Measurements from ENCODE around the gene PCDHAC1.
A peak's percentile ranks its signal among the peaks of the same experiment; 100 is the strongest.
"Not testable (repeated sequence)": the region's sequence is repeated elsewhere in the genome, so short reads cannot be mapped to it uniquely, and the experiment has no call there.

The PCDHAC1 gene

DNA sequence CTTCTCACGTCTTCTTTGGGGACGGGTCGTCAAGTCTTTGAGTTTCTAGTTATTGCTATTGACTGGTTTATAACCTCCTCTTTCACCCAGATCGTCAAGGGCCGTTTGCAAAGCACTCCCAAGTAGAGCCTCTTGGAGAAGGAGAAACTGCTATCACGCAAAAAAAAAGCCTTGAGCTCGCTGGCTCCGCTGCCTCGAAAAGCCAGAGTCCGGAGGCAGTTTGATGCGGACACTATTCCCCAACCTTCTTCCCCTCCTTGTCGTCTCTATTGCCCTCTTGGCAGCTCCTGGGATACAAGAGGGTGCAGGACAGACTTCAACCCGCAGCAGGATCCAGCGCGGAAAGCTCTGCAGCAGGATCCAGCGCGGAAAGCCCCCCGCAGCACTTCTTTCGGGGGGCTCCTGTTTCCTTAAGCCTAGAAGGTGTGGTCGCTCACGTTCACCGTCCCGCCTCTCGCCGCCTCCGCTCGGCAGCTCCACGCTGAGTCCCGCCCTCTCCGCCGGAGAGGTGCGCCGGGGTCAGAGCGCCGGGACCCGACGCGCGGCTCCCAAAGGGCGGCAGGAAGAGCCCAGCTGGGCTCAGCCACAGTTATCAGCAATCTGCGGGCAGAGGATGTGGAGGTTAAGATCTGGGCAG lies at the start of gene PCDHAC1:
Gene PCDHAC1, plus strand, starts transcription at position 494 of the 637 bp plus-strand sequence. CDS start 594 bp downstream, outside the sequence.
- peak within 1 kb of the TSS; percentile 76 for H3K4me3 ChIP-seq (ENCODE audit: low read length)
- H3K36me3 ChIP-seq (ENCODE audit: insufficient read depth, low read depth, low read length) = no peaks in the 10 kb centered on the region
- no peak within 1 kb of the TSS for H3K27ac ChIP-seq (ENCODE audit: low read length)
- H3K9ac ChIP-seq (ENCODE audit: low read depth, low read length) = peak within 1 kb of the TSS; percentile 39; the same call in 1 of the 2 replicates
- H3K4me1 ChIP-seq (ENCODE audit: insufficient read depth, low read length) = no peaks in the 10 kb centered on the region; the same call in 1 of the 2 replicates
- H3K27me3 ChIP-seq (ENCODE audit: insufficient read depth, low read length) = peaks cover 54% of the 10 kb centered on the region
- no peaks in the 10 kb centered on the region for H3K9me3 ChIP-seq (ENCODE audit: insufficient read depth, low read depth, low read length)

GRCh38 chr5:140876541-140877261 lies 49.4 kb upstream of the PCDHAC1 start:
- not testable (repeated sequence) for H3K27me3 ChIP-seq (ENCODE audit: insufficient read depth, low read length); H3K9ac ChIP-seq (ENCODE audit: low read depth, low read length); H3K36me3 ChIP-seq (ENCODE audit: insufficient read depth, low read depth, low read length); H3K4me3 ChIP-seq (ENCODE audit: low read length); H3K9me3 ChIP-seq (ENCODE audit: insufficient read depth, low read depth, low read length); H3K27ac ChIP-seq (ENCODE audit: low read length); H3K4me1 ChIP-seq (ENCODE audit: insufficient read depth, low read length)

GRCh38 chr5:140877262-140877581 lies 48.9 kb upstream of the PCDHAC1 start:
- no peaks in the 10 kb centered on the region for H3K27me3 ChIP-seq (ENCODE audit: insufficient read depth, low read length)
- no peak overlapping the region for H3K27ac ChIP-seq (ENCODE audit: low read length)
- no peaks in the 10 kb centered on the region; the same call in 1 of the 2 replicates for H3K4me1 ChIP-seq (ENCODE audit: insufficient read depth, low read length)
- no peak overlapping the region for H3K4me3 ChIP-seq (ENCODE audit: low read length)
- H3K9me3 ChIP-seq (ENCODE audit: insufficient read depth, low read depth, low read length) = no peaks in the 10 kb centered on the region; the same call in 1 of the 2 replicates
- H3K9ac ChIP-seq (ENCODE audit: low read depth, low read length) = no peak overlapping the region
- H3K36me3 ChIP-seq (ENCODE audit: insufficient read depth, low read depth, low read length) = no peaks in the 10 kb centered on the region

- no peak within 1 kb of the TSS for H3K27ac ChIP-seq (ENCODE audit: low read length)
- peak within 1 kb of the TSS; percentile 47; the same call in 1 of the 2 replicates for H3K9ac ChIP-seq (ENCODE audit: low read depth, low read length)
- H3K36me3 ChIP-seq (ENCODE audit: insufficient read depth, low read depth, low read length) = no peaks in the 10 kb centered on the region
- H3K4me1 ChIP-seq (ENCODE audit: insufficient read depth, low read length) = no peaks in the 10 kb centered on the region
- no peaks in the 10 kb centered on the region for H3K27me3 ChIP-seq (ENCODE audit: insufficient read depth, low read length)
- peak within 1 kb of the TSS; percentile 76 for H3K4me3 ChIP-seq (ENCODE audit: low read length)
- H3K9me3 ChIP-seq (ENCODE audit: insufficient read depth, low read depth, low read length) = no peaks in the 10 kb centered on the region
Observed at GRCh38 chr5:140881889-140882590, 44.1 kb upstream of the PCDHAC1 start, which contains the start of gene PCDHA13. TSS of gene PCDHA13 (plus strand) at chr5:140882124. CDS start at chr5:140882269, 145 bp downstream.

DNA sequence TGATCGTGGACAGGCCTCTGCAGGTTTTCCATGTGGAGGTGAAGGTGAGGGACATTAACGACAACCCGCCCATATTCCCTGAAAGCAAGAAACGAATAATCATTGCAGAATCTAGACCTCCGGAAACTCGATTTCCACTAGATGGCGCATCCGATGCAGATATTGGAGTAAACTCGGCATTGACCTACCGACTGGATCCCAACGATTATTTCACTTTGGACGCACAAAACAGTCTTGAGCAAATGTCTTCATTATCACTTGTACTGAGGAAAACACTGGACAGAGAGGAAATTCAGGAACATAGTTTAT lies 43.6 kb upstream of the PCDHAC1 start:
- H3K4me1 ChIP-seq (ENCODE audit: insufficient read depth, low read length) = no peaks in the 10 kb centered on the region
- H3K27me3 ChIP-seq (ENCODE audit: insufficient read depth, low read length) = no peaks in the 10 kb centered on the region
- no peak overlapping the region for H3K27ac ChIP-seq (ENCODE audit: low read length)
- peak overlapping the region; percentile 76 for H3K4me3 ChIP-seq (ENCODE audit: low read length)
- H3K9me3 ChIP-seq (ENCODE audit: insufficient read depth, low read depth, low read length) = no peaks in the 10 kb centered on the region
- H3K9ac ChIP-seq (ENCODE audit: low read depth, low read length) = peak overlapping the region; percentile 47; the same call in 1 of the 2 replicates
- H3K36me3 ChIP-seq (ENCODE audit: insufficient read depth, low read depth, low read length) = no peaks in the 10 kb centered on the region

DNA sequence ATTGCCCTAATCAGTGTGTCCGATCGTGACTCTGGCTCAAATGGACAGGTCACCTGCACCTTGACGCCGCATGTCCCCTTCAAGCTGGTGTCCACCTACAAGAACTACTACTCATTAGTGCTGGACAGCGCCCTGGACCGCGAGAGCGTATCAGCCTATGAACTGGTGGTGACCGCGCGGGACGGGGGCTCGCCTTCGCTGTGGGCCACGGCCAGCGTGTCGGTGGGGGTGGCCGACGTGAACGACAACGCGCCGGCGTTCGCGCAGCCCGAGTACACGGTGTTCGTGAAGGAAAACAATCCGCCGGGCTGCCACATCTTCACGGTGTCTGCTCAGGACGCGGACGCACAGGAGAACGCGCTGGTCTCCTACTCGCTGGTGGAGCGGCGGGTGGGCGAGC lies 42.7 kb upstream of the PCDHAC1 start:
- Histone ChIP-seq H3K9ac (ENCODE audit: low read depth, low read length) (no peak overlapping the region), H3K36me3 (ENCODE audit: insufficient read depth, low read depth, low read length) (no peaks in the 10 kb centered on the region), H3K4me1 (ENCODE audit: insufficient read depth, low read length) (no peaks in the 10 kb centered on the region), H3K4me3 (ENCODE audit: low read length) (no peak overlapping the region), H3K27ac (ENCODE audit: low read length) (no peak overlapping the region), H3K27me3 (ENCODE audit: insufficient read depth, low read length) (no peaks in the 10 kb centered on the region), H3K9me3 (ENCODE audit: insufficient read depth, low read depth, low read length) (no peaks in the 10 kb centered on the region)

- Histone ChIP-seq H3K27me3 (ENCODE audit: insufficient read depth, low read length) (no peaks in the 10 kb centered on the region), H3K9me3 (ENCODE audit: insufficient read depth, low read depth, low read length) (no peaks in the 10 kb centered on the region), H3K4me1 (ENCODE audit: insufficient read depth, low read length) (no peaks in the 10 kb centered on the region), H3K9ac (ENCODE audit: low read depth, low read length) (no peak overlapping the region), H3K4me3 (ENCODE audit: low read length) (no peak overlapping the region), H3K27ac (ENCODE audit: low read length) (no peak overlapping the region), H3K36me3 (ENCODE audit: insufficient read depth, low read depth, low read length) (no peaks in the 10 kb centered on the region)
Observed at GRCh38 chr5:140883927-140884697, 42.0 kb upstream of the PCDHAC1 start.

- Histone ChIP-seq H3K36me3 (ENCODE audit: insufficient read depth, low read depth, low read length) (no peaks in the 10 kb centered on the region), H3K4me3 (ENCODE audit: low read length) (no peak overlapping the region), H3K27ac (ENCODE audit: low read length) (no peak overlapping the region), H3K9ac (ENCODE audit: low read depth, low read length) (no peak overlapping the region), H3K27me3 (ENCODE audit: insufficient read depth, low read length) (no peaks in the 10 kb centered on the region), H3K9me3 (ENCODE audit: insufficient read depth, low read depth, low read length) (peaks cover 4% of the 10 kb centered on the region; the same call in 1 of the 2 replicates), H3K4me1 (ENCODE audit: insufficient read depth, low read length) (no peaks in the 10 kb centered on the region)
Observed at GRCh38 chr5:140916325-140916724, 9.8 kb upstream of the PCDHAC1 start.

- no peaks in the 10 kb centered on the region for H3K36me3 ChIP-seq (ENCODE audit: insufficient read depth, low read depth, low read length)
- no peaks in the 10 kb centered on the region for H3K4me1 ChIP-seq (ENCODE audit: insufficient read depth, low read length)
- peaks cover 46% of the 10 kb centered on the region for H3K27me3 ChIP-seq (ENCODE audit: insufficient read depth, low read length)
- no peaks in the 10 kb centered on the region for H3K9me3 ChIP-seq (ENCODE audit: insufficient read depth, low read depth, low read length)
- no peak overlapping the region for H3K4me3 ChIP-seq (ENCODE audit: low read length)
- H3K9ac ChIP-seq (ENCODE audit: low read depth, low read length) = no peak overlapping the region
- no peak overlapping the region for H3K27ac ChIP-seq (ENCODE audit: low read length)
Observed at GRCh38 chr5:140923601-140924000, 2.5 kb upstream of the PCDHAC1 start.

DNA sequence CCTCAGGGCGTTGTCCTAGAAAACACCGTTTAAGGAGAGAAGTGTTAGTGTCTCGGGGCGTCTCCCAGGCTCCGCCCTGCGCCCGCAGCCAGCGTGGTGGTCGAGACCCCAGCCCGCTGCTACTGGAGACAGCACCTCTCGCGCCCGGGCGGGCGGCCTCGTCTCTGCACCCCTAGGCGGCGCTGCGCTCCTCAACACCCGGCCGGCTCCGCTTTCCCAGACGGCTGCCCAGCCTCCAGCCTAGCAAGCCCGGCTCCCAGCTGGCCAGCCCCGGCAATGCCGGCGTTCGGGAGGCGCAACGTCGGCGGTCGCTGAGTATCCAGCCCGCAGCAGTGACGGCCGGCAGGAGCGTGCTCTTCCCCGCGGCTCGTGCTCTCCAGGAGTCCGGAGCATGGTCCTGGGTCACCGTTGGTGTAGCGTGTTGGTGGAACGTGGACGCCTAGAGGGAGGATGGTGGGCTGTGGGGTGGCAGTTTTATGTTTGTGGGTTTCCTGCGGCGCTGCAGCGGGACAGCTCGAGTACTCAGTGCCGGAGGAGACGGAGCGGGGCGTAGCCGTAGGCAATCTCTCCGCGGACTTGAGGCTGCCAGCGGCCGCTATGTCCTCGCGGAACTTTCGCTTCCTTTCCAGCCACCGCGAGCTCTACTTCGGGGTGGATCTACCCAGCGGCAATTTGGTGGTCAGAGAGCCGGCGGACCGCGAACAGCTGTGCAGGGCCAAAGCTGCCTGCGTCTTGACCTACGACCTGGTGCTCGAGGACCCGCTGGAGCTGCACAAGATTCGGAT lies 536 bp downstream of the PCDHAC1 start:
- Histone ChIP-seq H3K36me3 (ENCODE audit: insufficient read depth, low read depth, low read length) (no peaks in the 10 kb centered on the region), H3K9me3 (ENCODE audit: insufficient read depth, low read depth, low read length) (no peaks in the 10 kb centered on the region), H3K27me3 (ENCODE audit: insufficient read depth, low read length) (peaks cover 54% of the 10 kb centered on the region), H3K4me3 (ENCODE audit: low read length) (peak overlapping the region; percentile 76), H3K9ac (ENCODE audit: low read depth, low read length) (peak overlapping the region; percentile 39; the same call in 1 of the 2 replicates), H3K4me1 (ENCODE audit: insufficient read depth, low read length) (no peaks in the 10 kb centered on the region; the same call in 1 of the 2 replicates), H3K27ac (ENCODE audit: low read length) (no peak overlapping the region)

DNA sequence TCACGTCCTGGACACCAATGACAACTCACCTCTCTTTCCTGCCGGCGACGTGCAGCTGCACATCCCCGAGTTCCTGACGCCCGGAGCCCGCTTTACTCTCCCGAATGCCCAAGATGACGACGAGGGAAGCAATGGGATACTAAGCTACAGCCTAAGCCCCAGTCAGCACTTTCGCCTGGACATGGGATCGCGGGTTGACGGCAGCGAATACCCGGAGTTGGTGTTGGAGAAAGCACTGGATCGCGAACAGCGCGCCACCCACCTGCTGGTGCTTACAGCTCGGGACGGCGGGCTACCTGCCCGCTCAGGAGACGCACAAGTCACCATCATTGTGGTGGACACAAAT lies 1.1 kb downstream of the PCDHAC1 start:
- no peak overlapping the region for H3K27ac ChIP-seq (ENCODE audit: low read length)
- peaks cover 54% of the 10 kb centered on the region for H3K27me3 ChIP-seq (ENCODE audit: insufficient read depth, low read length)
- no peaks in the 10 kb centered on the region for H3K36me3 ChIP-seq (ENCODE audit: insufficient read depth, low read depth, low read length)
- no peaks in the 10 kb centered on the region for H3K9me3 ChIP-seq (ENCODE audit: insufficient read depth, low read depth, low read length)
- no peaks in the 10 kb centered on the region; the same call in 1 of the 2 replicates for H3K4me1 ChIP-seq (ENCODE audit: insufficient read depth, low read length)
- peak overlapping the region; percentile 30; the same call in 1 of the 2 replicates for H3K9ac ChIP-seq (ENCODE audit: low read depth, low read length)
- H3K4me3 ChIP-seq (ENCODE audit: low read length) = peak overlapping the region; percentile 76

All from iPS-20b (cell line).